OCI-LY7 (cell line): ENCODE measurements around the gene USP24. TPM values are rescaled to one million over a fixed set of nuclear protein-coding genes. Genes with fewer than 3 reads are reported as not detected.

Experiments
- BruUV-seq: library from RNA; stranded (reverse); fragments of 400-500 nt; replicated peaks from 2 replicates; lab custom pipeline; 2021; lab: Mats Ljungman, UMichigan
- CTCF ChIA-PET: fragments of 300-600 bp; sonication (Branson Sonifier 250); formaldehyde crosslinking; loops from one replicate; lab custom pipeline; 2022; ENCODE audit warnings: antibody characterized with exemption; ENCODE audit not compliant: unreplicated experiment; lab: Charles Lee
- POLR2A ChIA-PET: fragments of 300-600 bp; sonication (Branson Sonifier 250); formaldehyde crosslinking; loops from one replicate; lab custom pipeline; 2022; ENCODE audit warnings: antibody characterized with exemption; lab: Charles Lee
- DNase-seq: peaks from one replicate; pipeline ENCODE4 v3.0.0-alpha.2; 2015; ENCODE audit warnings: low spot score
- H2AFZ ChIP-seq: fragments of 200-600 bp; sonication (generic), shearing (Covaris generic); 2 replicates; pipeline ENCODE4 v1.6.1; 2014; ENCODE audit warnings: mild to moderate bottlenecking, antibody characterized with exemption, low read length, moderate library complexity
- H3K27ac ChIP-seq: fragments of 200-600 bp; sonication (generic); 2 replicates; pipeline ENCODE4 v1.5.1; 2014; ENCODE audit warnings: mixed run types, low read depth, mild to moderate bottlenecking, moderate library complexity, low read length, inconsistent platforms; ENCODE audit not compliant: poor library complexity, severe bottlenecking
- H3K36me3 ChIP-seq: fragments of 200-600 bp; sonication (generic); 2 replicates; pipeline ENCODE4 v1.6.1; 2014; ENCODE audit warnings: mild to moderate bottlenecking, antibody characterized with exemption, low read length, moderate library complexity, mixed read lengths; ENCODE audit not compliant: insufficient read depth
- H3K4me1 ChIP-seq: fragments of 200-600 bp; sonication (generic); 2 replicates; pipeline ENCODE4 v1.5.1; 2014; ENCODE audit warnings: mild to moderate bottlenecking, low read length; ENCODE audit not compliant: insufficient read depth, poor library complexity, severe bottlenecking
- H3K4me2 ChIP-seq: fragments of 200-600 bp; sonication (generic); 2 replicates; pipeline ENCODE4 v1.6.1; 2014; ENCODE audit warnings: mild to moderate bottlenecking, low read length
- H3K4me3 ChIP-seq: fragments of 200-600 bp; sonication (generic); 2 replicates; pipeline ENCODE4 v1.5.1; 2014; ENCODE audit warnings: mild to moderate bottlenecking, low read depth, low read length; ENCODE audit not compliant: poor library complexity, severe bottlenecking
- H3K79me2 ChIP-seq: fragments of 200-600 bp; sonication (generic); 2 replicates; pipeline ENCODE4 v1.6.1; 2016; ENCODE audit warnings: low read depth, mild to moderate bottlenecking, low read length, moderate library complexity, mixed read lengths; ENCODE audit not compliant: insufficient read depth
- H3K9me2 ChIP-seq: fragments of 200-600 bp; sonication (generic); 2 replicates; pipeline ENCODE4 v1.6.1; 2016; ENCODE audit warnings: mild to moderate bottlenecking, low read length, mixed read lengths; ENCODE audit not compliant: insufficient read depth
- H3K9me3 ChIP-seq: fragments of 200-600 bp; sonication (generic); 2 replicates; pipeline ENCODE4 v1.6.1; 2014; ENCODE audit warnings: mild to moderate bottlenecking, mixed run types, low read length, mixed read lengths
- H4K20me1 ChIP-seq: fragments of 200-600 bp; sonication (generic); 2 replicates; pipeline ENCODE4 v1.6.1; 2014; ENCODE audit warnings: mild to moderate bottlenecking, antibody characterized with exemption, low read length, moderate library complexity, mixed read lengths; ENCODE audit not compliant: insufficient read depth
- EZH2phosphoT487 ChIP-seq: fragments of 200-600 bp; sonication (generic); IDR thresholded peaks from 2 replicates; pipeline ENCODE4 v1.6.1; 2018; ENCODE audit warnings: low read depth, borderline replicate concordance, mild to moderate bottlenecking, mixed run types, antibody characterized with exemption, low read length, moderate library complexity, mixed read lengths
- intact Hi-C: fragments of 100-400 bp; cut with micrococcal nuclease; formaldehyde crosslinking; loops from one replicate; pipeline ENCODE4 v1.10.0; 2022; ENCODE audit not compliant: unreplicated experiment
- total RNA-seq, 2 experiments: library from RNA; depleted of rRNA in 1 of 2; stranded (reverse); fragments of >200 nt in 1 of 2; shearing (Covaris generic) in 1 of 2; gene quantifications; 2 replicates each; pipeline ENCODE4 v1.2.3, GENCODE V29; 2014 to 2022
- TF ChIP-seq, protein P1 (sequence below): fragments of 200-600 bp; sonication (generic); conservative IDR thresholded peaks from 2 replicates; pipeline ENCODE4 v1.5.1; 2014; ENCODE audit warnings: mild to moderate bottlenecking, antibody characterized with exemption, low read length, moderate library complexity, mixed read lengths

The USP24 gene
- total RNA-seq, 2 experiments from 2014 or later, result 35.1 to 46.3 TPM

DNA sequence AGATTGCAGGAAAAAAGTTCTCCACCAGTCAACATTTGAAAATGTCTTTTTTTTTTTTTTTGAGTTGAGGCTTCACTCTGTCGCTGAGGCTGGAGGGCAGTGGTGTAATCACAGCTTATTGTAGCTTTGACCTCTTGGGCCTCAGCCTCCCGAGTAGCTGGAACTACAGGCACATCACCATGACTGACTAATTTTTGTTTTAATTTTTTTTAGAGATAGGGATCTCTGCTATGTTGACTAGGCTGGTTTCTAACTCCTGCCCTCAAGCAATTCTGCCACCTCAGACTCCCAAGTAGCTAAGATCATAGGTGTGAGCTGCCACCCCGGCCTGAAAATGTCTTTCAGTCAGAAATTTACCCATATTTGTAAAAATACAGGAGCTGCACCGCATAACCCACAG, 30.6 kb upstream of the USP24 start:
- ChIA-PET POLR2A (no interaction called here), CTCF (no interaction called here)

DNA sequence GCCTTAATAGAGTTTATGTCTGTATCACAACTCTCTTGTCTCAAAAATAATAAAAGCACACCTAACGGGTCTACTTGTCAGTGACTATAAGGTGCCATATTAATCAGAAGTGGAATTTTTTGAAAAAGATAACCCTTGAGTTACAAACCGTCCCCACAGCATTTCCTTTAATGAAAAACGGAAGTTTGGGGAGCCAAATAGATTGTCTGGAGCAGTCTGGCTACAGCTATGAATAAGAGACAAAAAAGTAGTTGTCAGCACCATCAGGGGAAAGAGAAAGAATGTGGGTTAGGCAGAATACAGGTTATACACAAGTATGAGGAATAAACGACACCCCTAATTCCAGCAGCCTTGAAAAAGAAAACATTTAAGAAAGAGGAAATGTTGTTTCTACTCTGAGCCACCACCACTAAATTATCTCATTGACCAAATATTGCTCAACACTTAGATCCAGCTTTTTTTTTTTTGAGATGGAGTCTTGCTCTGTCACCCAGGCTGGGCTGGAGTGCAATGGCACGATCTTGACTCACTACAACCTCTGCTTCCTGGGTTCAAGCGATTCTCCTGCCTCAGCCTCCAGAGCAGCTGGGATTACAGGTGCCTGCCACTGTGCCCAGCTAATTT, 29.4 kb upstream of the USP24 start:
- H2AFZ ChIP-seq, result no peak overlapping the region
- no peak for TF ChIP-seq EZH2phosphoT487
- TF ChIP-seq, protein P1, sequence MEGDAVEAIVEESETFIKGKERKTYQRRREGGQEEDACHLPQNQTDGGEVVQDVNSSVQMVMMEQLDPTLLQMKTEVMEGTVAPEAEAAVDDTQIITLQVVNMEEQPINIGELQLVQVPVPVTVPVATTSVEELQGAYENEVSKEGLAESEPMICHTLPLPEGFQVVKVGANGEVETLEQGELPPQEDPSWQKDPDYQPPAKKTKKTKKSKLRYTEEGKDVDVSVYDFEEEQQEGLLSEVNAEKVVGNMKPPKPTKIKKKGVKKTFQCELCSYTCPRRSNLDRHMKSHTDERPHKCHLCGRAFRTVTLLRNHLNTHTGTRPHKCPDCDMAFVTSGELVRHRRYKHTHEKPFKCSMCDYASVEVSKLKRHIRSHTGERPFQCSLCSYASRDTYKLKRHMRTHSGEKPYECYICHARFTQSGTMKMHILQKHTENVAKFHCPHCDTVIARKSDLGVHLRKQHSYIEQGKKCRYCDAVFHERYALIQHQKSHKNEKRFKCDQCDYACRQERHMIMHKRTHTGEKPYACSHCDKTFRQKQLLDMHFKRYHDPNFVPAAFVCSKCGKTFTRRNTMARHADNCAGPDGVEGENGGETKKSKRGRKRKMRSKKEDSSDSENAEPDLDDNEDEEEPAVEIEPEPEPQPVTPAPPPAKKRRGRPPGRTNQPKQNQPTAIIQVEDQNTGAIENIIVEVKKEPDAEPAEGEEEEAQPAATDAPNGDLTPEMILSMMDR, result no peak
- H3K36me3 ChIP-seq, result no peaks in the 10 kb centered on the region
- H3K9me2 ChIP-seq, result no peaks in the 10 kb centered on the region
- CTCF ChIA-PET, result no interaction called here
- intact Hi-C loops, result no loop called here
- no peak overlapping the region for H3K4me2 ChIP-seq
- H3K9me3 ChIP-seq, result no peaks in the 10 kb centered on the region
- no peaks in the 10 kb centered on the region for H3K79me2 ChIP-seq
- H4K20me1 ChIP-seq, result no peaks in the 10 kb centered on the region
- no peak for DNase-seq
- H3K4me1 ChIP-seq, result no peaks in the 10 kb centered on the region
- H3K27ac ChIP-seq, result no peak overlapping the region
- POLR2A ChIA-PET, result interaction anchor here (0.7 to 0.9 kb wide), 2 partner anchors 34 to 36 kb away, joined by 3 to 5 read pairs; no protein-coding TSS in a partner anchor
- no TSS peak for BruUV-seq
- no peak overlapping the region for H3K4me3 ChIP-seq

More for the DNA sequence above, 30.6 kb upstream of the USP24 start:
- H4K20me1 ChIP-seq, result no peaks in the 10 kb centered on the region
- no peak overlapping the region for H3K4me2 ChIP-seq
- H2AFZ ChIP-seq, result no peak overlapping the region
- H3K79me2 ChIP-seq, result no peaks in the 10 kb centered on the region
- H3K4me3 ChIP-seq, result no peak overlapping the region
- TF ChIP-seq, protein P1, result no peak
- no peak for TF ChIP-seq EZH2phosphoT487
- no peak overlapping the region for H3K27ac ChIP-seq
- DNase-seq, result no peak
- no peaks in the 10 kb centered on the region for H3K4me1 ChIP-seq
- no peaks in the 10 kb centered on the region for H3K36me3 ChIP-seq
- H3K9me2 ChIP-seq, result no peaks in the 10 kb centered on the region
- intact Hi-C loops, result no loop called here
- H3K9me3 ChIP-seq, result no peaks in the 10 kb centered on the region
- no TSS peak for BruUV-seq

DNA sequence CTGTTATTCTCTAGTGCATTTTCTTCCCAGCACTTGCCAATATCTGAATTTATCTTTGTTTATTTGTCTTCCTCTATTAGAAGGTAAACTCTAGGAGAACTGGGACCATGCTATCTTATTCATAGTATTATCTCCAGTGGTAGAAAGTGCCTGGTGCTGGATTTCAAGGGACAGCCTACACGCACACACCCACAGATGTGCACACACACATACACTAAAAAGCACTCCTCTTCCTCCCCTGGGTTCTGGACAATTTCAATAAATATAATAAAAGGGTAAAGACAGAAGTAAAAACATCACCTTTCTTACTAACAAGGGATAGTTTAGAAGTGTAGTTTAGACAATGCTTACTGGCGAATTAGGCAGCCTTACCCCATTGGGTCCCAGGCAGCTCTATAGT, 28.5 kb upstream of the USP24 start:
- no peak for TF ChIP-seq EZH2phosphoT487
- TF ChIP-seq, protein P1, result no peak
- no peaks in the 10 kb centered on the region for H3K9me3 ChIP-seq
- no peaks in the 10 kb centered on the region for H3K4me1 ChIP-seq
- CTCF ChIA-PET, result no interaction called here
- no peaks in the 10 kb centered on the region for H4K20me1 ChIP-seq
- H3K27ac ChIP-seq, result no peak overlapping the region
- no peaks in the 10 kb centered on the region for H3K36me3 ChIP-seq
- no peak overlapping the region for H3K4me2 ChIP-seq
- no peaks in the 10 kb centered on the region for H3K79me2 ChIP-seq
- BruUV-seq, result no TSS peak
- intact Hi-C loops, result no loop called here
- H3K9me2 ChIP-seq, result no peaks in the 10 kb centered on the region
- H2AFZ ChIP-seq, result no peak overlapping the region
- no peak for DNase-seq
- POLR2A ChIA-PET, result interaction anchor here (0.7 to 0.9 kb wide), 3 partner anchors 14 to 84 kb away, joined by 3 read pairs; no protein-coding TSS in a partner anchor
- H3K4me3 ChIP-seq, result no peak overlapping the region
